Stimulated activated CD4-positive, alpha-beta T cell treated with anti-CD3 and anti-CD28 coated beads, Interleukin-15, amount 100 ng/mL, for 48 hours (primary cell): Measurements from ENCODE around the gene CNTNAP2.

Experiments used
- DNase-seq, 2 donors: peaks; one replicate each; pipeline ENCODE4 v3.0.0-alpha.2; 2020; ENCODE audit warnings: low read depth in 2 of 2

The CNTNAP2 gene

GRCh38 chr7:147833970-147834369 is 1717.4 kb downstream of the CNTNAP2 start:
- DNase-seq, result no peak

GRCh38 chr7:147852833-147853232 is 1736.2 kb downstream of the CNTNAP2 start:
- no peak for DNase-seq

- DNase-seq, result no peak
These were observed 1740.8 kb downstream of the CNTNAP2 start for GRCh38 chr7:147857152-147858140.

GRCh38 chr7:147858421-147858820 is 1741.8 kb downstream of the CNTNAP2 start:
- DNase-seq, result no peak

- no peak for DNase-seq
These were observed 1742.4 kb downstream of the CNTNAP2 start for GRCh38 chr7:147859033-147859432.

GRCh38 chr7:147859486-147859885 is 1742.9 kb downstream of the CNTNAP2 start:
- no peak for DNase-seq

GRCh38 chr7:147861058-147861716 is 1744.6 kb downstream of the CNTNAP2 start:
- no peak for DNase-seq

GRCh38 chr7:147861945-147862344 is 1745.3 kb downstream of the CNTNAP2 start:
- DNase-seq, result no peak

GRCh38 chr7:147869456-147869855 is 1752.9 kb downstream of the CNTNAP2 start:
- no peak for DNase-seq

GRCh38 chr7:147878912-147879661 is 1762.5 kb downstream of the CNTNAP2 start:
- DNase-seq, result no peak

- DNase-seq, result no peak
These were observed 1769.3 kb downstream of the CNTNAP2 start for GRCh38 chr7:147885869-147886268.

- no peak for DNase-seq
These were observed 1777.7 kb downstream of the CNTNAP2 start for GRCh38 chr7:147894271-147894670.

GRCh38 chr7:147896121-147896520 is 1779.5 kb downstream of the CNTNAP2 start:
- no peak for DNase-seq

GRCh38 chr7:147903536-147904218 is 1787.1 kb downstream of the CNTNAP2 start:
- DNase-seq, result no peak

- no peak for DNase-seq
These were observed 1787.6 kb downstream of the CNTNAP2 start for GRCh38 chr7:147904219-147904576.

GRCh38 chr7:147909431-147910148 is 1793.0 kb downstream of the CNTNAP2 start:
- DNase-seq, result no peak

- no peak for DNase-seq
These were observed 1794.6 kb downstream of the CNTNAP2 start for GRCh38 chr7:147911201-147911601.

- DNase-seq, result no peak
These were observed 1795.7 kb downstream of the CNTNAP2 start for GRCh38 chr7:147912291-147912690.

- DNase-seq, result no peak
These were observed 1796.5 kb downstream of the CNTNAP2 start for GRCh38 chr7:147912946-147913638.

- DNase-seq, result no peak
These were observed 1799.2 kb downstream of the CNTNAP2 start for GRCh38 chr7:147915781-147916180.
